ENCODE measurements around the gene CLDN4. TPM values are rescaled to one million over a fixed set of nuclear protein-coding genes. Genes with fewer than 3 reads are reported as not detected.

Gene CLDN4
- total RNA-seq, 6 experiments from 2014 or later, result 0.05 to 0.47 (median 0.32) TPM

DNA sequence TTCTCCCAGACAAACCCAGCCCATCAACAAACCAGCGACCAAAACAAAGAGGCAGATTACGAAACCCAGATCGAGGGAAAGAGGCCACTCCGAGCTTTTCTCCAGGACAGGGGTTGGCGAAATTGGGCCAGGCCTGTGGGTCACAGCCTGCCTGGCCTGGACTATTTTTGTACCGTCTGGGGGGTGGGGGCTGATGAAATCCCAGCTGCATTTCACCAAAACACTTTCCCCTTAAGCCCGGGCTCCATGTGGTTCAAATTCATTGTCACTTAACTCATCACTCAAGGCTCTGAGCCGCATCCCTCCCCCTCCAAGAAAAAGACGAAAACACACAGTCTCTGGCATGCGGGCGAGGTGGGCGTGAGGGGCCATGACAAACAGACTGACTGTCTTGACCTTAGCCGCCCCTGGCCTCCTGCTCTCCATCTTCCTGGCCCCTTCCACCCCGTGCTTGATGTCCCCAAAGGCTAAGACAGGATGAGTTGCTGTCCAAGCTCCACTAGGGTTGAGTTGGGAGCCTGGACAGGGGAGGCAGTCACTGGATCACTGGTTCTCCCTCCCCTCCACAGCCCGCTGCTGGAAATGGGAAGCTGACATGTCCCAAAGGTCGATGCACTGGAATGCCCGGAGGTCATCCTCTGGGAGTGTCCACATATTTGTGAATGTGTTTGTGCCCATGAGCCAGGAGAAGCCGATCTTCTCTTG, 49.3 kb downstream of the CLDN4 start:
- Mint-ChIP-seq H3K27me3 (ENCODE audit: insufficient read depth) (no peaks in the 10 kb centered on the region; the same call in 1 of the 2 replicates), H3K9me3 (no peaks in the 10 kb centered on the region), H3K4me1 (ENCODE audit: low read depth) (peaks cover 18% of the 10 kb centered on the region), H3K27ac (peak overlapping the region; percentile 67), H3K36me3 (ENCODE audit: low read depth) (no peaks in the 10 kb centered on the region), H3K4me3 (peak overlapping the region; percentile 72)
- TF ChIP-seq, protein P1, sequence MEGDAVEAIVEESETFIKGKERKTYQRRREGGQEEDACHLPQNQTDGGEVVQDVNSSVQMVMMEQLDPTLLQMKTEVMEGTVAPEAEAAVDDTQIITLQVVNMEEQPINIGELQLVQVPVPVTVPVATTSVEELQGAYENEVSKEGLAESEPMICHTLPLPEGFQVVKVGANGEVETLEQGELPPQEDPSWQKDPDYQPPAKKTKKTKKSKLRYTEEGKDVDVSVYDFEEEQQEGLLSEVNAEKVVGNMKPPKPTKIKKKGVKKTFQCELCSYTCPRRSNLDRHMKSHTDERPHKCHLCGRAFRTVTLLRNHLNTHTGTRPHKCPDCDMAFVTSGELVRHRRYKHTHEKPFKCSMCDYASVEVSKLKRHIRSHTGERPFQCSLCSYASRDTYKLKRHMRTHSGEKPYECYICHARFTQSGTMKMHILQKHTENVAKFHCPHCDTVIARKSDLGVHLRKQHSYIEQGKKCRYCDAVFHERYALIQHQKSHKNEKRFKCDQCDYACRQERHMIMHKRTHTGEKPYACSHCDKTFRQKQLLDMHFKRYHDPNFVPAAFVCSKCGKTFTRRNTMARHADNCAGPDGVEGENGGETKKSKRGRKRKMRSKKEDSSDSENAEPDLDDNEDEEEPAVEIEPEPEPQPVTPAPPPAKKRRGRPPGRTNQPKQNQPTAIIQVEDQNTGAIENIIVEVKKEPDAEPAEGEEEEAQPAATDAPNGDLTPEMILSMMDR (IDR thresholded peaks at IDR 0.05), result no peak
- no peak for DNase-seq

DNA sequence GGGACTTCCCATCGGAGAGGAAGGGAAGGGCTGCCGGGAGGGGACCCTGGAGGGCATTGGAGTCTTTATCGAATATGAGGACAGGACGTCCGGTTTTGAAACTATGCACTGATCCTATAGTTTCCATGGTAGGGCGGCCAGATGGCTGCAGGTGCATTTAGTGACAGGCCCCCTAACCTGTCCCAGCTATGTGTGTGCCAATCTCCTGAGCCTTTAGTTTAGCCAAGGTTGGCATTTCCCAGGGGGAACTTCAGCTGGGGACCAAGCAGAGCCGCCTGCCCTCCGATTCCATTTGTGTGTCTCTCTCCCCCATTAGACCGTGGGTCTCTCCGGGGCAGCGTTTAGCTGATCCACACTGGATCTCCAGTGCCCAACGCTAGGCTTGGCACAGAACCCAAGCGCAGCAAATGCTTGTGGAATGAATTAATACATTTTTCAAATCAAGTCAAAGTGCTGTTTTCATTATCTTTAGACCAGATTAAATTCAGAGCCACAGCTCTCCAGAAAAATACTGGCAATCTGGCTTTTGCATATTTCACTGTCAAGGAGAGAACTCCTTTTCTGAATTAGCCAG, 50.0 kb downstream of the CLDN4 start:
- no peak for DNase-seq
- TF ChIP-seq, protein P1 (IDR thresholded peaks at IDR 0.05), result no peak
- H3K27ac Mint-ChIP-seq, result no peak overlapping the region

DNA sequence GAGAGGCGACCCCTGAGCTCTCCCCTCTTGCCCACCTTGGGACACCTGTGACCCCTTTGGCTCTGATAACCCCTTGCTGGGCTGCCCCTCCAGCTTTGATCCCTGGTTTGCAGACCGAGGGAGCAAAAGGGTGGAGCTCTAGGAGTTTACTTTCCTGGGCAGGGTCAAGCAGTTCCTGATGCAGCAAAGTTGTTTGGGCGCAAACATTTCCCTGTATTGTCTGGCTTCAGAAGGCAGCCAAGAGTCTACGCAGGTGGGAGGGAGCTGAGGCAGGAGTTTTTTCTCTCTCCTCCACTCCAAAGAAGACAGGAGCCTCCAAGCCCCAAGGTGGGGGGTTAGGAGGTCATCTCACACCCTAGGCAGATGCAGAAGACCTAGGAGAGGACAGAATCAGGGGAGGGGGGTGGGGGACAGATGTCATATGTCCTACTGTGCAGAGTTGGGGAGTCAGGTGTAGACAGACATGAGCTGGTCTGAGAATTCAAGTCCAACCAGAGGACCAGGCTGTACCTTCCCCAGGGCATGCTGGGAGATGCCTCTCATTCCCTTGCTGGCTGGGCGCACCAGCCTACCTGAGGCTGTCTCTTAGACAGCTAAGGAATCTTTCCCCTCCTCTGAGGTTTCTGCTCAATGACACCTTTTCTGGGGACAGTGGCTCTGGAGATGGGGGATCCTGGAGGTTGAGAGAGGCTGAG, 50.7 kb downstream of the CLDN4 start:
- Mint-ChIP-seq H3K27ac (no peak overlapping the region), H3K4me3 (no peak overlapping the region), H3K4me1 (ENCODE audit: low read depth) (peaks cover 28% of the 10 kb centered on the region), H3K36me3 (ENCODE audit: low read depth) (no peaks in the 10 kb centered on the region), H3K27me3 (ENCODE audit: insufficient read depth) (no peaks in the 10 kb centered on the region; the same call in 1 of the 2 replicates), H3K9me3 (no peaks in the 10 kb centered on the region)
- no peak for DNase-seq
- TF ChIP-seq, protein P1 (IDR thresholded peaks at IDR 0.05), result no peak

More for the DNA sequence above, 50.0 kb downstream of the CLDN4 start:
- Mint-ChIP-seq H3K36me3 (ENCODE audit: low read depth) (no peaks in the 10 kb centered on the region), H3K4me3 (peak overlapping the region; percentile 72), H3K4me1 (ENCODE audit: low read depth) (peaks cover 21% of the 10 kb centered on the region), H3K27me3 (ENCODE audit: insufficient read depth) (no peaks in the 10 kb centered on the region; the same call in 1 of the 2 replicates), H3K9me3 (no peaks in the 10 kb centered on the region)

DNA sequence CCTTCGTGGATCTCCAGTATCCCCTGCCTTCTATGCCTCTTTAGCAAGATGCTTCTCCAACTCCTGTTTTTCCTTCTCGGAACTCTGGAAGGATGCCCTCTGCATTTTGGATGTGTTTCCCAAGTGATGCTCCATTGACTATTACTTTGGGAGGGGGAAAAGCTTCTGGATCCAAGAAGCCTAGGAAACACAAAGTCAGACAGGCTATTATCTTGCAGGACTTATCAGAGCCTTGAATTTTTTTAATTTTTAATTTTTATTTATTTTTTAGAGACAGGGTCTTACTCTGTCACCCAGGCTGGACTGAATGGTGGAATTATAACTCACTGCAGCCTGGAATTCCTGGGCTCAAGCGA, 51.2 kb downstream of the CLDN4 start:
- Mint-ChIP-seq H3K4me1 (ENCODE audit: low read depth) (peaks cover 33% of the 10 kb centered on the region), H3K36me3 (ENCODE audit: low read depth) (no peaks in the 10 kb centered on the region), H3K27me3 (ENCODE audit: insufficient read depth) (peaks cover under 1% of the 10 kb centered on the region; the same call in 1 of the 2 replicates), H3K4me3 (no peak overlapping the region), H3K27ac (no peak overlapping the region), H3K9me3 (no peaks in the 10 kb centered on the region)
- DNase-seq, result no peak
- TF ChIP-seq, protein P1 (IDR thresholded peaks at IDR 0.05), result no peak

Other genes starting within 250 kb of the CLDN4 start
- gene MLXIPL, start 206.5 kb upstream of the CLDN4 start, total RNA-seq (2021; fragmentation: NEBNext Ultra II Directional; extraction: Animal tissue kit (Norgen Biotek cat#: 25700)), result not detected
- gene VPS37D, start 163.2 kb upstream of the CLDN4 start, total RNA-seq (2021; fragmentation: NEBNext Ultra II Directional; extraction: Animal tissue kit (Norgen Biotek cat#: 25700)), result 1 to 10 TPM; 2.4 to 3.1 (median 2.7) TPM
- gene DNAJC30, start 147.5 kb upstream of the CLDN4 start, total RNA-seq (2021; fragmentation: NEBNext Ultra II Directional; extraction: Animal tissue kit (Norgen Biotek cat#: 25700)), result 10 to 100 TPM; 17.8 to 20.6 (median 18.6) TPM
- gene BUD23, start 147.4 kb upstream of the CLDN4 start, total RNA-seq (2021; fragmentation: NEBNext Ultra II Directional; extraction: Animal tissue kit (Norgen Biotek cat#: 25700)), result 10 to 100 TPM; 70.1 to 91.4 (median 83.4) TPM
- gene STX1A, start 111.3 kb upstream of the CLDN4 start, total RNA-seq (2021; fragmentation: NEBNext Ultra II Directional; extraction: Animal tissue kit (Norgen Biotek cat#: 25700)), result 10 to 100 TPM in 5 of 6 experiments, 1 to 10 TPM in 1; 9.6 to 14.7 (median 12.2) TPM
- gene ABHD11, start 92.2 kb upstream of the CLDN4 start, total RNA-seq (2021; fragmentation: NEBNext Ultra II Directional; extraction: Animal tissue kit (Norgen Biotek cat#: 25700)), result 10 to 100 TPM; 10.3 to 18.6 (median 16.8) TPM
- gene CLDN3, start 60.7 kb upstream of the CLDN4 start, total RNA-seq (2021; fragmentation: NEBNext Ultra II Directional; extraction: Animal tissue kit (Norgen Biotek cat#: 25700)), result not detected
- gene METTL27, start 11.5 kb downstream of the CLDN4 start, total RNA-seq (2021; fragmentation: NEBNext Ultra II Directional; extraction: Animal tissue kit (Norgen Biotek cat#: 25700)), result 1 to 10 TPM; 3.9 to 7.2 (median 6.0) TPM
- gene TMEM270, start 30.2 kb downstream of the CLDN4 start, total RNA-seq (2021; fragmentation: NEBNext Ultra II Directional; extraction: Animal tissue kit (Norgen Biotek cat#: 25700)), result not detected
- gene ELN, start 197.2 kb downstream of the CLDN4 start, total RNA-seq (2021; fragmentation: NEBNext Ultra II Directional; extraction: Animal tissue kit (Norgen Biotek cat#: 25700)), result 10 to 100 TPM in 5 of 6 experiments, 1 to 10 TPM in 1; 4.7 to 25.8 (median 19.1) TPM